ENCODE results near the gene NBAS. TPM values are rescaled to one million over a fixed set of nuclear protein-coding genes. Genes with fewer than 3 reads are reported as not detected.

The NBAS gene
- polyA plus RNA-seq, 1 of the 3 experiments (the other 2 are of a cell fraction) = 12.0 TPM

GRCh38 chr2:15154297-15154696, 406.8 kb downstream of the NBAS start:
- Histone ChIP-seq H3K9me3 (no peaks in the 10 kb centered on the region), H3K4me2 (no peak overlapping the region), H3K79me2 (ENCODE audit: insufficient read depth) (no peaks in the 10 kb centered on the region), H3K4me1 (ENCODE audit: control insufficient read depth in 1 of 2, insufficient read depth in 2 of 2, low read depth in 1 of 2, low read length in 1 of 2) (no peaks in the 10 kb centered on the region), H3K36me3 (replicated peaks in 1 of 2; ENCODE audit: control insufficient read depth in 1 of 2, insufficient read depth in 2 of 2, low read length in 1 of 2) (no peaks in the 10 kb centered on the region), H3F3A (replicated peaks; ENCODE audit: insufficient read depth) (no peaks in the 10 kb centered on the region), H2AFZ (ENCODE audit: low read depth) (no peak overlapping the region), H3K4me3 (ENCODE audit: low read depth in 2 of 2, low read length in 1 of 2) (no peak overlapping the region), H3K27me3 (ENCODE audit: insufficient read depth) (no peaks in the 10 kb centered on the region), H3K9me2 (no peaks in the 10 kb centered on the region), H4K20me1 (ENCODE audit: insufficient read depth) (no peaks in the 10 kb centered on the region), H3K9ac (no peak overlapping the region), H3K27ac (ENCODE audit: low read depth in 2 of 2, low read length in 1 of 2) (no peak overlapping the region)
- POLR2A ChIA-PET = no interaction called here
- WGBS (ENCODE audit: low lambda C conversion rate) = 61% methylated on average over 5 of the region's 5 CpGs
- CTCF ChIA-PET = interaction anchor here (1.3 to 1.6 kb wide), 3 partner anchors 8 to 423 kb away, joined by 3 to 5 read pairs (median 3); no protein-coding TSS in a partner anchor
- DNase-seq = no peak
- no peak for TF ChIP-seq SMC3 (IDR thresholded peaks at IDR 0.05; ENCODE audit: low read depth, low read length)
- no peak for TF ChIP-seq IRF3 (IDR thresholded peaks at IDR 0.05; ENCODE audit: low read depth, low read length)
- TF ChIP-seq, protein P1, sequence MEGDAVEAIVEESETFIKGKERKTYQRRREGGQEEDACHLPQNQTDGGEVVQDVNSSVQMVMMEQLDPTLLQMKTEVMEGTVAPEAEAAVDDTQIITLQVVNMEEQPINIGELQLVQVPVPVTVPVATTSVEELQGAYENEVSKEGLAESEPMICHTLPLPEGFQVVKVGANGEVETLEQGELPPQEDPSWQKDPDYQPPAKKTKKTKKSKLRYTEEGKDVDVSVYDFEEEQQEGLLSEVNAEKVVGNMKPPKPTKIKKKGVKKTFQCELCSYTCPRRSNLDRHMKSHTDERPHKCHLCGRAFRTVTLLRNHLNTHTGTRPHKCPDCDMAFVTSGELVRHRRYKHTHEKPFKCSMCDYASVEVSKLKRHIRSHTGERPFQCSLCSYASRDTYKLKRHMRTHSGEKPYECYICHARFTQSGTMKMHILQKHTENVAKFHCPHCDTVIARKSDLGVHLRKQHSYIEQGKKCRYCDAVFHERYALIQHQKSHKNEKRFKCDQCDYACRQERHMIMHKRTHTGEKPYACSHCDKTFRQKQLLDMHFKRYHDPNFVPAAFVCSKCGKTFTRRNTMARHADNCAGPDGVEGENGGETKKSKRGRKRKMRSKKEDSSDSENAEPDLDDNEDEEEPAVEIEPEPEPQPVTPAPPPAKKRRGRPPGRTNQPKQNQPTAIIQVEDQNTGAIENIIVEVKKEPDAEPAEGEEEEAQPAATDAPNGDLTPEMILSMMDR (IDR thresholded peaks at IDR 0.05) = no peak
- TF ChIP-seq RFX5 (IDR thresholded peaks at IDR 0.05; ENCODE audit: low read length) = no peak
- no peak for TF ChIP-seq USF1 (IDR thresholded peaks at IDR 0.05; ENCODE audit: borderline replicate concordance, low read depth)
- TF ChIP-seq EP300 (IDR thresholded peaks at IDR 0.05; ENCODE audit: borderline replicate concordance in 1 of 2, low read depth in 1 of 2, low read length in 1 of 2) = no peak
- TF ChIP-seq, protein P2, sequence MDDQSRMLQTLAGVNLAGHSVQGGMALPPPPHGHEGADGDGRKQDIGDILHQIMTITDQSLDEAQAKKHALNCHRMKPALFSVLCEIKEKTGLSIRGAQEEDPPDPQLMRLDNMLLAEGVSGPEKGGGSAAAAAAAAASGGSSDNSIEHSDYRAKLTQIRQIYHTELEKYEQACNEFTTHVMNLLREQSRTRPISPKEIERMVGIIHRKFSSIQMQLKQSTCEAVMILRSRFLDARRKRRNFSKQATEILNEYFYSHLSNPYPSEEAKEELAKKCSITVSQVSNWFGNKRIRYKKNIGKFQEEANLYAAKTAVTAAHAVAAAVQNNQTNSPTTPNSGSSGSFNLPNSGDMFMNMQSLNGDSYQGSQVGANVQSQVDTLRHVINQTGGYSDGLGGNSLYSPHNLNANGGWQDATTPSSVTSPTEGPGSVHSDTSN (IDR thresholded peaks at IDR 0.05) = no peak
- TF ChIP-seq, protein P3, sequence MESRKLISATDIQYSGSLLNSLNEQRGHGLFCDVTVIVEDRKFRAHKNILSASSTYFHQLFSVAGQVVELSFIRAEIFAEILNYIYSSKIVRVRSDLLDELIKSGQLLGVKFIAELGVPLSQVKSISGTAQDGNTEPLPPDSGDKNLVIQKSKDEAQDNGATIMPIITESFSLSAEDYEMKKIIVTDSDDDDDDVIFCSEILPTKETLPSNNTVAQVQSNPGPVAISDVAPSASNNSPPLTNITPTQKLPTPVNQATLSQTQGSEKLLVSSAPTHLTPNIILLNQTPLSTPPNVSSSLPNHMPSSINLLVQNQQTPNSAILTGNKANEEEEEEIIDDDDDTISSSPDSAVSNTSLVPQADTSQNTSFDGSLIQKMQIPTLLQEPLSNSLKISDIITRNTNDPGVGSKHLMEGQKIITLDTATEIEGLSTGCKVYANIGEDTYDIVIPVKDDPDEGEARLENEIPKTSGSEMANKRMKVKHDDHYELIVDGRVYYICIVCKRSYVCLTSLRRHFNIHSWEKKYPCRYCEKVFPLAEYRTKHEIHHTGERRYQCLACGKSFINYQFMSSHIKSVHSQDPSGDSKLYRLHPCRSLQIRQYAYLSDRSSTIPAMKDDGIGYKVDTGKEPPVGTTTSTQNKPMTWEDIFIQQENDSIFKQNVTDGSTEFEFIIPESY (IDR thresholded peaks at IDR 0.05; ENCODE audit: borderline replicate concordance, low read depth) = no peak
- no peak for TF ChIP-seq MXI1 (IDR thresholded peaks at IDR 0.05; ENCODE audit: low read depth, low read length)
- TF ChIP-seq FOXM1 (IDR thresholded peaks at IDR 0.05; ENCODE audit: low read depth) = no peak
- TF ChIP-seq, protein P4, sequence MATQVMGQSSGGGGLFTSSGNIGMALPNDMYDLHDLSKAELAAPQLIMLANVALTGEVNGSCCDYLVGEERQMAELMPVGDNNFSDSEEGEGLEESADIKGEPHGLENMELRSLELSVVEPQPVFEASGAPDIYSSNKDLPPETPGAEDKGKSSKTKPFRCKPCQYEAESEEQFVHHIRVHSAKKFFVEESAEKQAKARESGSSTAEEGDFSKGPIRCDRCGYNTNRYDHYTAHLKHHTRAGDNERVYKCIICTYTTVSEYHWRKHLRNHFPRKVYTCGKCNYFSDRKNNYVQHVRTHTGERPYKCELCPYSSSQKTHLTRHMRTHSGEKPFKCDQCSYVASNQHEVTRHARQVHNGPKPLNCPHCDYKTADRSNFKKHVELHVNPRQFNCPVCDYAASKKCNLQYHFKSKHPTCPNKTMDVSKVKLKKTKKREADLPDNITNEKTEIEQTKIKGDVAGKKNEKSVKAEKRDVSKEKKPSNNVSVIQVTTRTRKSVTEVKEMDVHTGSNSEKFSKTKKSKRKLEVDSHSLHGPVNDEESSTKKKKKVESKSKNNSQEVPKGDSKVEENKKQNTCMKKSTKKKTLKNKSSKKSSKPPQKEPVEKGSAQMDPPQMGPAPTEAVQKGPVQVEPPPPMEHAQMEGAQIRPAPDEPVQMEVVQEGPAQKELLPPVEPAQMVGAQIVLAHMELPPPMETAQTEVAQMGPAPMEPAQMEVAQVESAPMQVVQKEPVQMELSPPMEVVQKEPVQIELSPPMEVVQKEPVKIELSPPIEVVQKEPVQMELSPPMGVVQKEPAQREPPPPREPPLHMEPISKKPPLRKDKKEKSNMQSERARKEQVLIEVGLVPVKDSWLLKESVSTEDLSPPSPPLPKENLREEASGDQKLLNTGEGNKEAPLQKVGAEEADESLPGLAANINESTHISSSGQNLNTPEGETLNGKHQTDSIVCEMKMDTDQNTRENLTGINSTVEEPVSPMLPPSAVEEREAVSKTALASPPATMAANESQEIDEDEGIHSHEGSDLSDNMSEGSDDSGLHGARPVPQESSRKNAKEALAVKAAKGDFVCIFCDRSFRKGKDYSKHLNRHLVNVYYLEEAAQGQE (IDR thresholded peaks at IDR 0.05; ENCODE audit: low read depth, low read length) = no peak
- TF ChIP-seq NFIC (IDR thresholded peaks at IDR 0.05; ENCODE audit: borderline replicate concordance) = no peak
- no peak for TF ChIP-seq TCF12 (IDR thresholded peaks at IDR 0.05)
- no peak for TF ChIP-seq RXRA (IDR thresholded peaks at IDR 0.05; ENCODE audit: borderline replicate concordance, low read depth)
- no peak for TF ChIP-seq TAF1 (IDR thresholded peaks at IDR 0.05; ENCODE audit: borderline replicate concordance, low read depth, low read length)
- TF ChIP-seq NRF1 (IDR thresholded peaks at IDR 0.05; ENCODE audit: low read depth, low read length) = no peak

All from SK-N-SH (cell line).